ENCODE data around the gene TECTA. TPM values are rescaled to one million over a fixed set of nuclear protein-coding genes. Genes with fewer than 3 reads are reported as not detected.
"Not testable (repeated sequence)": the region's sequence is repeated elsewhere in the genome, so short reads cannot be mapped to it uniquely, and the experiment has no call there.

TECTA gene
- total RNA-seq, 2 experiments from 2014 or later: 0.22 to 0.42 TPM

DNA sequence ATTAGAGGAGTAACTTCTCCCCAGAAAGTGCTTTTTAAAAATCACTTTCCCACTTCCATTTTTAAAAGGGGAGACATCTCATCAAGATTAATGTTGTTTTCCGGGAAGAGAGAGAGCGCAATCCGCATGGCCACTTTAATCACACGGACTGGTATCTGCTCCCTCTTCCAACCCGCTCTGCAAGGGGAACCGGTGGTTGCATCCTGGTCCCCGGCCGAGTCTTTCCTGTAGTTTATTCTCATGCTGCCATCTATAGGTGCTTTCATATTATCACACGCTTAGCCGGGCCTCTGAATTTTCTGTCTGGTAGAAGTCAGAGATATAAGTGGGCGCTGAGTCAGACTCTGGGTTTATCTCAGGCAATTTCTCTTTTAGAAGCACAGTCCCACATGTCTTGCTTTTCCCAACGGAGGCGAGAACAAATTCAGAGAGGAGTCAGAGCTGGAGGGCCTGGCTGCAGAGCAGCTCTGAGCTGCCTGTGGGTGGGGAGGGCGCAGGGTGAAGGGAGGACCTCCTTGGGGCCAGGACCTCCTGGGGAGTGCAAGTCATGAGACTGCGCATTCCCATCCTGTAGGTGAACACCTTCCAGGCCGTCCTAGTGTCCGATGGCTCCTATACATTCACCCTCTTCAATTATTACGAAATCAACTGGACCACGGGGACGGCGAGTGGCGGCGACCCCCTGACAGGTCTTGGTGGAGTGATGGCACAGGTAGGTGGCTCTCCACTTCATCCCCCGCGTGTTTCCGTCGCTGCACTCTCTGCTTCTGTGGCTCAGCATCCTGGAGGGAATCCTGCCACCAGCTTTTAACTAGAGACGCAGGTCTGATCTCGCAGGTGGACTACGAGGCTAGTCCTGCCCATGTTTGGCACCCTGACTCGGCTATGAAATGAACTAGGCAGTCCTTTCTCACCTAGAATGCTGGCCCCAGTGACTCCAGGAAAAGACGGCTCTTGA is 11.7 kb downstream of the TECTA start:
- ATAC-seq (ENCODE audit: poor library complexity) (no peak), DNase-seq (peak in 9 of 14 experiments; percentile 2 to 45 (median 11))
- Histone ChIP-seq H3K4me3 (ENCODE audit: low read length) (no peak overlapping the region), H3K36me3 (ENCODE audit: insufficient read depth, low read length) (no peaks in the 10 kb centered on the region), H3K4me1 (ENCODE audit: insufficient read depth, low read length) (peaks cover 4% of the 10 kb centered on the region), H3K27ac (ENCODE audit: low read depth in 1 of 2, low read length in 2 of 2) (no peak overlapping the region), H3K9me3 (ENCODE audit: control insufficient read depth in 1 of 2, insufficient read depth in 1 of 2, low read length in 2 of 2) (no peaks in the 10 kb centered on the region), H3K27me3 (ENCODE audit: control insufficient read depth in 1 of 2, insufficient read depth in 2 of 2, low read length in 2 of 2) (peaks cover 4 to 6% of the 10 kb centered on the region in 2 experiments)
- Mint-ChIP-seq H3K4me1 (ENCODE audit: low read depth) (no peaks in the 10 kb centered on the region), H3K9me3 (no peaks in the 10 kb centered on the region), H3K27me3 (peaks cover 23% of the 10 kb centered on the region), H3K36me3 (ENCODE audit: low read depth) (no peaks in the 10 kb centered on the region), H3K27ac (no peak overlapping the region), H3K4me3 (no peak overlapping the region)
- POLR2A ChIA-PET: no interaction called here
- intact Hi-C loops (cut with DNase I, micrococcal nuclease): loop anchor here (1.0 to 10.0 kb wide), 6 partner anchors 180 to 780 kb away; partner anchors contain the start of gene GRIK4 (in 2 of the 2)
- peak; percentile 56 for TF ChIP-seq CTCF (IDR thresholded peaks at IDR 0.05)
- CTCF ChIA-PET: no interaction called here

- CTCF ChIA-PET: no interaction called here
- H3K27me3 Mint-ChIP-seq: peaks cover 23% of the 10 kb centered on the region
Observed at GRCh38 chr11:121113611-121114010, 12.6 kb downstream of the TECTA start.

GRCh38 chr11:121115024-121115423 is 14.0 kb downstream of the TECTA start:
- H3K36me3 ChIP-seq (ENCODE audit: insufficient read depth, low read length); H3K27me3 ChIP-seq (ENCODE audit: control insufficient read depth in 1 of 2, insufficient read depth in 2 of 2, low read length in 2 of 2); H3K36me3 Mint-ChIP-seq (ENCODE audit: low read depth); H3K9me3 Mint-ChIP-seq; H3K4me1 Mint-ChIP-seq (ENCODE audit: low read depth); H3K27ac ChIP-seq (ENCODE audit: low read depth in 1 of 2, low read length in 2 of 2); POLR2A ChIA-PET; H3K4me3 ChIP-seq (ENCODE audit: low read length); CTCF ChIA-PET; H3K4me3 Mint-ChIP-seq; H3K27ac Mint-ChIP-seq; ATAC-seq (ENCODE audit: poor library complexity); H3K9me3 ChIP-seq (ENCODE audit: control insufficient read depth in 1 of 2, insufficient read depth in 1 of 2, low read length in 2 of 2); DNase-seq; H3K4me1 ChIP-seq (ENCODE audit: insufficient read depth, low read length): not testable (repeated sequence)
- H3K27me3 Mint-ChIP-seq: peaks cover 23% of the 10 kb centered on the region
- intact Hi-C loops (cut with DNase I, micrococcal nuclease): loop anchor here in 1 of 2 experiments (10.0 kb wide), 1 partner anchor 430 kb away; no protein-coding TSS in a partner anchor

More at GRCh38 chr11:121113611-121114010, 12.6 kb downstream of the TECTA start:
- POLR2A ChIA-PET: no interaction called here
- TF ChIP-seq CTCF (IDR thresholded peaks at IDR 0.05): no peak
- ATAC-seq (ENCODE audit: poor library complexity) (no peak), DNase-seq (no peak)
- H3K36me3 ChIP-seq (ENCODE audit: insufficient read depth, low read length): no peaks in the 10 kb centered on the region
- Mint-ChIP-seq H3K27ac (no peak overlapping the region), H3K9me3 (no peaks in the 10 kb centered on the region), H3K4me1 (ENCODE audit: low read depth) (no peaks in the 10 kb centered on the region), H3K36me3 (ENCODE audit: low read depth) (no peaks in the 10 kb centered on the region), H3K4me3 (no peak overlapping the region)
- H3K27ac ChIP-seq (ENCODE audit: low read depth in 1 of 2, low read length in 2 of 2): no peak overlapping the region
- peaks cover 4% of the 10 kb centered on the region for H3K4me1 ChIP-seq (ENCODE audit: insufficient read depth, low read length)
- H3K27me3 ChIP-seq (ENCODE audit: control insufficient read depth in 1 of 2, insufficient read depth in 2 of 2, low read length in 2 of 2): peaks cover 4 to 6% of the 10 kb centered on the region in 2 experiments
- no peak overlapping the region for H3K4me3 ChIP-seq (ENCODE audit: low read length)
- H3K9me3 ChIP-seq (ENCODE audit: control insufficient read depth in 1 of 2, insufficient read depth in 1 of 2, low read length in 2 of 2): no peaks in the 10 kb centered on the region
- intact Hi-C loops (cut with DNase I, micrococcal nuclease): loop anchor here (2.0 to 10.0 kb wide), 5 partner anchors 181 to 781 kb away; partner anchors contain the start of gene GRIK4 (in 2 of the 2)

Data from CD4-positive, alpha-beta T cell (primary cell).